Activated naive CD8-positive, alpha-beta T cell treated with anti-CD3 and anti-CD28 coated beads for 36 hours (primary cell): ENCODE data around the gene SLC4A2. TPM values are rescaled to one million over a fixed set of nuclear protein-coding genes. Genes with fewer than 3 reads are reported as not detected.
"Not testable (repeated sequence)": the region's sequence is repeated elsewhere in the genome, so short reads cannot be mapped to it uniquely, and the experiment has no call there.

Source experiments
- DNase-seq: peaks from one replicate; pipeline ENCODE4 v3.0.0; 2021
- H3K27ac Mint-ChIP-seq: one replicate; pipeline ENCODE4 v1.8.0; 2022; ENCODE audit warnings: mild to moderate bottlenecking, moderate library complexity, mixed read lengths
- H3K27me3 Mint-ChIP-seq: one replicate; pipeline ENCODE4 v1.8.0; 2022; ENCODE audit warnings: mild to moderate bottlenecking, mixed read lengths
- H3K36me3 Mint-ChIP-seq: one replicate; pipeline ENCODE4 v1.8.0; 2021; ENCODE audit warnings: mild to moderate bottlenecking, mixed read lengths
- H3K4me1 Mint-ChIP-seq: one replicate; pipeline ENCODE4 v1.8.0; 2021; ENCODE audit warnings: mixed read lengths
- H3K4me3 Mint-ChIP-seq: one replicate; pipeline ENCODE4 v1.8.0; 2022; ENCODE audit warnings: mild to moderate bottlenecking, moderate library complexity, mixed read lengths
- H3K9me3 Mint-ChIP-seq: one replicate; pipeline ENCODE4 v1.8.0; 2022; ENCODE audit warnings: mixed read lengths
- total RNA-seq, 2 experiments: library from RNA; stranded (reverse); gene quantifications; one replicate each; pipeline ENCODE4 v1.2.3, GENCODE V29; 2021

Gene SLC4A2
- total RNA-seq, 2 experiments from 2014 or later = 66.5 to 69.1 TPM

DNA sequence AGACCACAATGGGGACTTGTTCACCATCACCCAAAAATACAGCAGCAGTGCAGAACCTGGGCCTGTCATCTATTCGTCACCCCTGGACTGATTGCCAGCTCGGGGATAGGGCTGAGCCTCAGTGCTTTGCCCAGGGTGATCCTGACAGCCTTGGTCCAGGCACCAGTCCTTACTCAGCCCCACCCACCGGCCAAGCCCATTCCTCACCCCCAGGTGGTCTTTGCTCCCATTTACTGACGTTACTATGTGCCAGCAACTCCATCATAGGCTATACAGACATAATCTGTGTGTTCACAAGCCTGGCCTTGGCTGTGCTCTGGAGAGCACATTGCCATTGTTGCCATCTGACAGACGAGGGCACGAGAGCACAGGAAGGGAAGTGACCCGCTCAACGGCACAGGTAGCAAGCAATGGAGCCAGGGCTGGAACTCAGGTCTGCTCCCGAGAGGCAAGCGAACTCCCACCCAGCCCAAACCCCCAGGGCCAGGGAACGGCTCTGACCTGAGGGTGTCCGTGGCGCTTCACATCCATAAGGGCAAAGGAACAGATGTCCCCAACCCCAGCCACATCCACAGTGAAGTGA, 41.9 kb upstream of the SLC4A2 start:
- DNase-seq = no peak
- Mint-ChIP-seq H3K27me3 (peaks cover 11% of the 10 kb centered on the region), H3K4me3 (peak overlapping the region; percentile 73), H3K36me3 (peaks cover 13% of the 10 kb centered on the region), H3K27ac (peak overlapping the region; percentile 82), H3K4me1 (peaks cover 50% of the 10 kb centered on the region), H3K9me3 (no peaks in the 10 kb centered on the region)

- Mint-ChIP-seq H3K4me3 (peak overlapping the region; percentile 73), H3K27ac (peak overlapping the region; percentile 82), H3K4me1 (peaks cover 45% of the 10 kb centered on the region), H3K9me3 (no peaks in the 10 kb centered on the region), H3K36me3 (peaks cover 10% of the 10 kb centered on the region), H3K27me3 (peaks cover 11% of the 10 kb centered on the region)
- peak; percentile 87 for DNase-seq
These were observed 41.4 kb upstream of the SLC4A2 start for GRCh38 chr7:151017953-151018420.

- Mint-ChIP-seq H3K27me3 (peaks cover 11% of the 10 kb centered on the region), H3K4me1 (peaks cover 42% of the 10 kb centered on the region), H3K27ac (peak overlapping the region; percentile 82), H3K4me3 (peak overlapping the region; percentile 73), H3K36me3 (peaks cover 10% of the 10 kb centered on the region), H3K9me3 (no peaks in the 10 kb centered on the region)
- DNase-seq = peak; percentile 65
These were observed 40.8 kb upstream of the SLC4A2 start for GRCh38 chr7:151018421-151019129.

- peaks cover 11% of the 10 kb centered on the region for H3K27me3 Mint-ChIP-seq
- peak overlapping the region; percentile 73 for H3K4me3 Mint-ChIP-seq
- H3K4me1 Mint-ChIP-seq = peaks cover 41% of the 10 kb centered on the region
- peaks cover 10% of the 10 kb centered on the region for H3K36me3 Mint-ChIP-seq
- no peaks in the 10 kb centered on the region for H3K9me3 Mint-ChIP-seq
- DNase-seq = no peak
- H3K27ac Mint-ChIP-seq = no peak overlapping the region
These were observed 40.3 kb upstream of the SLC4A2 start for GRCh38 chr7:151019130-151019447.

DNA sequence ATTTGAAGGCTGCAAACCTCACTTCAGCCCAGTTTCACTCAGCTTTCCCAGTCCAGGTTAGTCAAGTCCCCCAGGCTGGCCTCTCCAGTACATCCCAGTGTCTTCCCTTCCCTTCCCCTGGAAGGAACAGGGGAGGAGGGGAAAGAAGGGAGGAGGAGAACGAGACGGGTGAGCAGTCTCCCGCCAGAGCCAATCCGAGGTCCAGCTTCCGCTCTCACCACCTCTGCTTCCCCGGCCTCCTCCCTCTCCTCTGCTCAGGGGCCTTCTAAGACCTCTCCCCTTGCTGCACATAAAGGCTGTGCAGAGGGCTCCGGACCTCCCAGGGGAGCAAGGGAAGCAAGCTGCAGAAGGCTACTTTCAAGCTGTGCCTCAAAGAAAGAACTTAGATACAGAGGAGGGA, 39.2 kb upstream of the SLC4A2 start:
- Mint-ChIP-seq H3K9me3 (no peaks in the 10 kb centered on the region), H3K27ac (no peak overlapping the region), H3K4me3 (no peak overlapping the region), H3K36me3 (peaks cover 6% of the 10 kb centered on the region), H3K4me1 (peaks cover 29% of the 10 kb centered on the region), H3K27me3 (peaks cover 11% of the 10 kb centered on the region)
- DNase-seq = no peak

DNA sequence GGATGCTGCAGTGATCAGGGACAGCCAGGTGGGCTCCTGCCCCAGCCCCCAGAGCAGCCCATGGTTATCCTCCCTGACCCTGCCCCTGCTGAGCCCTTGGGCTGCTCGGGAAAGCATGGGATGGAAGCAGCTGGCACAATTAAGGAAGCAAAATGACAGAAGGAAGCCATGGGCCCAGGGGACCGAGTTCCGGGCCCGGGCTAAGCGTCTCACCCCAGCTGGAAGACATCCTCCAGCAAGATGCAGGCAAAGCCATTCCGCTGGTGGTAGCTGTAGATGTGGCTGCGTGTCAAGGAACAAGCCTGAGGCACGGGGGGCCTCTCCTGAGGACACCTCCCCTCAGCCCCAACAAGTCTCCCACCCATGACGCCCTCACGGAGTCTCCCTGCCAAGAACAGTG, 36.2 kb upstream of the SLC4A2 start:
- H3K4me1 Mint-ChIP-seq = peaks cover 14% of the 10 kb centered on the region
- peaks cover 9% of the 10 kb centered on the region for H3K27me3 Mint-ChIP-seq
- H3K4me3 Mint-ChIP-seq = no peak overlapping the region
- H3K9me3 Mint-ChIP-seq = no peaks in the 10 kb centered on the region
- H3K36me3 Mint-ChIP-seq = peaks cover under 1% of the 10 kb centered on the region
- DNase-seq = no peak
- H3K27ac Mint-ChIP-seq = no peak overlapping the region

GRCh38 chr7:151024435-151025056, 34.8 kb upstream of the SLC4A2 start, which contains the start of gene ATG9B:
Gene ATG9B (minus strand): TSS chr7:151024494. CDS start chr7:151024423, 71 bp downstream.
- Mint-ChIP-seq H3K9me3 (no peaks in the 10 kb centered on the region), H3K27ac (no peak within 1 kb of the TSS), H3K27me3 (peaks cover 7% of the 10 kb centered on the region), H3K36me3 (peaks cover 5% of the 10 kb centered on the region), H3K4me3 (no peak within 1 kb of the TSS), H3K4me1 (peaks cover 17% of the 10 kb centered on the region)
- no peak for DNase-seq

GRCh38 chr7:151025924-151026671, 33.3 kb upstream of the SLC4A2 start:
- peaks cover 20% of the 10 kb centered on the region for H3K4me1 Mint-ChIP-seq
- DNase-seq = no peak
- no peak overlapping the region for H3K27ac Mint-ChIP-seq
- no peaks in the 10 kb centered on the region for H3K27me3 Mint-ChIP-seq
- H3K9me3 Mint-ChIP-seq = no peaks in the 10 kb centered on the region
- peaks cover 5% of the 10 kb centered on the region for H3K36me3 Mint-ChIP-seq
- no peak overlapping the region for H3K4me3 Mint-ChIP-seq

GRCh38 chr7:151026771-151027727, 32.3 kb upstream of the SLC4A2 start:
- peak overlapping the region; percentile 90 for H3K27ac Mint-ChIP-seq
- not testable (repeated sequence) for H3K27me3 Mint-ChIP-seq, H3K9me3 Mint-ChIP-seq, H3K36me3 Mint-ChIP-seq, DNase-seq
- peak overlapping the region; percentile 94 for H3K4me3 Mint-ChIP-seq
- H3K4me1 Mint-ChIP-seq = peaks cover 20% of the 10 kb centered on the region

GRCh38 chr7:151027728-151028130, 31.7 kb upstream of the SLC4A2 start:
- not testable (repeated sequence) for H3K36me3 Mint-ChIP-seq, H3K27me3 Mint-ChIP-seq, H3K9me3 Mint-ChIP-seq, DNase-seq
- peak overlapping the region; percentile 94 for H3K4me3 Mint-ChIP-seq
- peak overlapping the region; percentile 90 for H3K27ac Mint-ChIP-seq
- peaks cover 20% of the 10 kb centered on the region for H3K4me1 Mint-ChIP-seq

- peaks cover 5% of the 10 kb centered on the region for H3K36me3 Mint-ChIP-seq
- peak; percentile 96 for DNase-seq
- peak within 1 kb of the TSS; percentile 90 for H3K27ac Mint-ChIP-seq
- no peaks in the 10 kb centered on the region for H3K9me3 Mint-ChIP-seq
- peaks cover 20% of the 10 kb centered on the region for H3K4me1 Mint-ChIP-seq
- no peaks in the 10 kb centered on the region for H3K27me3 Mint-ChIP-seq
- H3K4me3 Mint-ChIP-seq = peak within 1 kb of the TSS; percentile 94
These were observed 31.1 kb upstream of the SLC4A2 start, which contains the start of gene ABCB8 for GRCh38 chr7:151028131-151028947. Gene ABCB8 (plus strand): TSS chr7:151028450. CDS start chr7:151028516, 66 bp downstream.

GRCh38 chr7:151028948-151029501, 30.4 kb upstream of the SLC4A2 start:
- no peaks in the 10 kb centered on the region for H3K27me3 Mint-ChIP-seq
- H3K4me1 Mint-ChIP-seq = peaks cover 20% of the 10 kb centered on the region
- H3K36me3 Mint-ChIP-seq = peaks cover 5% of the 10 kb centered on the region

DNA sequence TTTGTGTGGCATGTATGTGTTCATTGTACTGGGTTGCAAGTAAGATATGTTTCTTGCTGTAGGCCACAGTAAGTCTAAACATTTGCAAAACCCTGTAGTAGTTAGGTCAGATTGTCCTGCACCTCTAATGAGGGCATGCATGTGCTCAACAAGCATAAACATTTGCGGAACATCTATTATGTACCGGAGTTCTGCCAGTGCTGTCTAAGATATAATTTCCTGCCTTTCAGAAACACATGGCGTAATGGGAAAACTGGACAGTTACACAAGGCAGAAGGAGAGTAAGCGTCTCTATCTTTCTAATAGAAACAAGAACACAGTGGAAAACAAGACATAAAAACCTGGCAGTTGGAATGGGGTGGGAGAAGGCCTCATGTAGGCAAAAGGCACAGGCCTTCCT, 28.4 kb upstream of the SLC4A2 start:
- Mint-ChIP-seq H3K27me3 (no peaks in the 10 kb centered on the region), H3K9me3 (no peaks in the 10 kb centered on the region), H3K27ac (no peak overlapping the region), H3K36me3 (peaks cover 5% of the 10 kb centered on the region), H3K4me1 (peaks cover 20% of the 10 kb centered on the region), H3K4me3 (no peak overlapping the region)
- no peak for DNase-seq

More at GRCh38 chr7:151028948-151029501, 30.4 kb upstream of the SLC4A2 start:
- H3K27ac Mint-ChIP-seq = peak overlapping the region; percentile 90
- no peak for DNase-seq
- H3K4me3 Mint-ChIP-seq = peak overlapping the region; percentile 94
- H3K9me3 Mint-ChIP-seq = no peaks in the 10 kb centered on the region
